HG02852 (cell line): Measurements from ENCODE around the gene INTS15.

Experiments
- ATAC-seq: cut with Tn5 transposase; IDR thresholded peaks from one replicate; pipeline ENCODE4 v1.9.1; 2021; ENCODE audit warnings: mild to moderate bottlenecking, moderate library complexity; ENCODE audit not compliant: unreplicated experiment

The INTS15 gene

DNA sequence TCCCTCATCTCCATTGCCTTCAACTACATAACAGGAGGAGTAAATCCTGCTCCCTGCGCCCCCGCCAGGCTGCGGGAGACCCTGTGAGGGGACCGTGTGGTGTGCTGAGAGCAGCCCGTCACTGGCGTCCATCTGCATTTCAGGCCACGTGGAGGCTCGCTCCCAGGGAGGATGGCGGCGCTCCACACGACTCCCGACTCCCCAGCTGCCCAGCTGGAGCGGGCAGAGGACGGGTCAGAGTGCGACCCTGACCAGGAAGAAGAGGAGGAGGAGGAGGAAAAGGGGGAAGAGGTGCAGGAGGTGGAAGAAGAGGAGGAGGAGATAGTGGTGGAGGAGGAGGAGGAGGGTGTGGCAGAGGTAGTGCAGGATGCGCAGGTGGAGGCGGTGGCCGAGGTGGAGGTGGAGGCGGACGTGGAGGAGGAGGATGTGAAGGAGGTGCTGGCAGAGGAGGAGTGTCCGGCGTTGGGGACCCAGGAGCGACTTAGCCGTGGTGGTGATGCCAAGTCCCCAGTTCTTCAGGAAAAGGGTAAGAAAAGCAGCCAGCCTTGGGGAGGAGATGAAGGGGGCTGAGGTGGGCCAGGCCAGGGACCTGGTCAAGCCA is 52.5 kb downstream of the INTS15 start:
- no peak for ATAC-seq

DNA sequence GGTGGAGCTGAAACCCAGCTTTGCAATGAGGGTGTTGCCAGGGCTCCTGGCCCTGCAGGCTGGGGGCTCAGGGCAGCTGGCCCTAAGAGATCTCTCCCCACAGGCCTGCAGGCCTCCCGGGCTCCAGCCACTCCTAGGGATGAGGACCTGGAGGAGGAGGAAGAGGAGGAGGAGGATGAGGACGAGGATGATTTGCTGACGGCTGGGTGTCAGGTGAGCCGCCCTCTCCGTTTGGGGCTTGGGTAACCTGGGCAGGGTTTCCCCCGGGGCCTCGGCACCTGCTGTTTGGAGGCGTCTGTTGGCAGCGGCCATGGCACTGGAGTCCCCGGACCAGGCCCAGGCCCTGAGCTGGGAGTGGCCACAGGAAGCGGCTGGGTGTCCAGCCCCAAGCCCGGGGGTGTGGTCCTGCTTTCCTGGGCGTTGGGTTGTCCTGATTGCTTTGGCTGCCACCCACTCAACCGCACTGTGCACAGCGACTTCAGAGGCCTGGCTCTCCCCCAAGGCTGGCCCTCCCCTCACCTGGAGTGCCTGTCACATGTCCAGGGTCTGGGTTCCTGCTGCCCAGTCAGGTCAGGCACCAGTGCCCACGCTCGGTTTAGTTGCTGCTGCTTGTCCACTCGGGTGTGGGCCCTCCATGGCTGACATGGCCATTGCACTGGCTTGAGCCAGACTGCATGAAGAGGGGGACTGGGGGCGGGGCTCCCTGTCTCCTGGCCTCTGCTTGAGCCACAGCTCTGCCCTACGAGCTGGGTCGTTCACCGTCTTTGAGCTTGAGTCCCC is 53.2 kb downstream of the INTS15 start:
- ATAC-seq = no peak

DNA sequence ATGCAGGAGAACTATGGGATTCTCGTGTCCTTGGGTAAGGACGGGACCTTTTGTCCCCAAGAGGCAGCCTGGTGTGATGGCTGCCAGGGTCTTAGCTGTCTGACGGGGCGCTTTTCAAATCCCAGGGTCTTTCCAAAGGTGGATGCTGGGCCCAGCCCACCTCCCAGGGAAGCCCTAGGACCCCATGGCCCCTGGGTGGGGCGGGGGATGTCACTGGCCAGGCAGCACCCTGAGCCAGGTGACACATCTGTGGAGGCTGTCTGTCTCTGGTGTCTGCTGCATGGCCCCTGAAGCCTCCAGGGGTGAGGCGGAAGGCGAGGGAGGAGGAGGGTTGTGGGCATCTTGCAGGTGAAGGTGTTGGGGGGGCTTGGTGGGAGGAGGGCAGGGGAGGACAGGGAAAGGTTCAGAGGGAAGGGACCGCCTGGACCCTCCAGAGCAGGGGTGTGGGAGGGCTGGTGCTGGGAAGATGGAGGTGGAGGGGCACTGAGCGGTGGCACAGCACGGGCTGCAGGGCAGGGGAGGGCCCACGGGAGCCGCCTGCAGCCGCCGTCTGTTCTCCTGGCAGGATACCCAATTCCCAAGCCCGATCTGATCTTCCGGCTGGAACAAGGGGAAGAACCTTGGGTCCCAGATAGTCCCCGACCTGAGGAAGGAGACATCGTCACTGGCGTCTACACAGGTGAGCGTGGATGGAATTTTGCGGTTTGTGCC is 54.2 kb downstream of the INTS15 start:
- no peak for ATAC-seq

DNA sequence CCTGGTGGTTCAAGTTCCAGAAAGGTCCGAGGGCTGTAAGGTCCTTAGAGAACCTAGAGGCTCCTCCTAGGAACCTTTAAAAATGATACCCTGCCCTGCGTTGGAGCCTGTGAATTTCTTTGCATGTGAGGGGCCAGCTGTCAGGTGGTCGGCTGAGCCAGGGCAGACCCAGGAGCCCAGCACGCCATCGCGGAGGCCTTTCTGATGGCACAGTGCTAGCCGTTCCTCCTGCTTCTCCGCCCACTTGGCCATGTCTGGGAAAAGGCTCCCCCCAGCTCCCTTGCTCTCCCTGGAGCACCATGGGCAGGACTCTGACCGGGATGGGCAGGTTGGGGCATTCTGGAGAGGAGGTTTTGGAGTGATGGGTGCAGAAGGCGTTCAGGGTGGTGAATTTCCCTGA is 54.9 kb downstream of the INTS15 start:
- no peak for ATAC-seq

DNA sequence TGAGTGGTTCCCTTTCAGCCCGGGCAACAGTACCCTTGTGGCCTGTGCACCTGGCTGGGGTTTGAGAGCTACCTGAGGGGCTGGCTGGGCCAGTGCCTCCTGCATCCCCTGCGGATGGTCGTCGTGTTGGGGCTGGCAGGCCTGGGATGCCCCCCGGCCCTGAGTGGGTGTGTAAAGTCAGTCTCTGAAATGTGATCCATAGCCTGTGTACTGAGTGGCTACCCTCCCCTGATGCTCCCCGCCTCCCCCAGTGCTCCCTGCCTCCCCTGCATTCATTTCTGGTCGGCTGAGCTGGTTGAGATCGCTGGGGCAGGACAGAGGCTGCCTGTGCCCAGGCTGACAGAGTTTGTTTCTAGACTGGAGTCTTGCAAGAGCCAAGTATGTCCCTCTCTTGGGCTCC is 56.6 kb downstream of the INTS15 start:
- ATAC-seq = no peak

DNA sequence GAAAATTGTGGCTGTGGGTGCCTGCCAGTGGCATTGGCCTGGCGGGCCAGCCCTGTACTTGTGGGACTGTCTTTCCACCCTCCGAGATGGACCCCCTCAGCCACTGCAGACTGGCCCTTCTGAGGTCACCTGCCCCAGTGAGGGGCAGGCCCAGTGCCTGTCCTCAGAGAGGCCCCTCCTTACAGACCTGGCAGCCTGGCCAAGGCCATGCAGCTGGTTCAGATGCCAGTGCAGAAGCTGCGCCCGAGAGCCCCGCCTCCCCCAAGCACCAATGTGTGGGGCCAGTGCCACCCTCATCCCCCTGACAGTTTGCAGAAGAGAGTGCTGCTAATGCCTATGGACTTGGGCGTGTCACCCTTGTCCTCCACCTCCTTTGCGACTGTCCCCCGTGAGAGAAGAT is 57.3 kb downstream of the INTS15 start:
- no peak for ATAC-seq

DNA sequence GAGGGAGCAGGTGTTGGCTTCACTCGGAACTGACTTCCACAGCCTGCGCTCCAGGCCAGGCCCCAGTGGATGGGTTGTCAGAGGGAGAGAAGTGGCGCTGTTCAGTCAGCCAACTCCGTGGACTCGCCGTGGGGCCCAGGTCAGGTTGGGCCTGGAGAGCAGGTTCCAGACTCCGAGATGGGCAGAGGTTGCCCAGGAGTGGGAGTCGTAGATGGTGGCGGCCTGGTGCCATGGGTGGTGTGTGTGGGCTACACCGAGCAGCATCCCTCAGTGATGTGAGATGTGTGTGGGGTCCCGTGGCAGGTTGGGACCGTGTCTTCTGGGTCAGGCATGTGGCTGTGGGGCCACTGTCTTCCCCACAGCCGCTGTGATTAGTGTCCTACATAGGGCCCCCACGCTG is 57.7 kb downstream of the INTS15 start:
- ATAC-seq = no peak

DNA sequence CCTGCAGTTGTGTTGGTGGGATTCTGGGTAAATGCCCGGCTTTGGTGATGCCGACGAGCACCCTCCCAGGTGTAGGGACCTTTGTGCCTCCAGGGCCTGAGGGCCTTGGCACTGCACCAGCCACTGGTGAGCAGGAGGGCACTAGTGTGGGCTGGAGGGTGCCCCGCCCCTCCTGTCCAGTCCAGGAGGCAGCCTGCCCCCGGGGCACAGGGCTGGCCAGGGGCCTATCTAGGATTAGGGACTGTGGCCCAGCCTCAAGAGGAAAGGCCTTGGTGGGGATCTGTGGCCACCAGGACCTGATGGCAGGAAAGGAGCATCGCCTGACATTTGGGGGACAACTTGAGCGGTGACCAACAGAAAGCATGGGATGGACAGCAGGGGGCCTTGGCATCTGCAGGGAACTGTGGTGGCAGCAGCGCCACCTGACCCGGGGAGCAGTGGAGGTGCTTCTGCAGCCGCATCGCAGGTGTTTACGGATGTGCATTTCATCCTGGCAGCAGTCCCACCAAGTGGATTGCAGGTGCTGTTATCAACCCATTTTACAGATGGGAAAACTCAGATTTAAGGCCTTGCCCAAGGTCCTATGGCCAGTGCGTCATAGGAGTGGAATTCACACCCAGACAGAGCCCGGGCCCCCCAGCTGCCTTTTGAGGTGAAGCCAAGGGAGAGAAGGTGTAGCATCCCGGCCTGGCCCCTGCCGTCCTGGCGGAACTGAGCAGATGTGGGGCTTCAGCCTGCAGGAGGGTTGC is 58.4 kb downstream of the INTS15 start:
- no peak for ATAC-seq

DNA sequence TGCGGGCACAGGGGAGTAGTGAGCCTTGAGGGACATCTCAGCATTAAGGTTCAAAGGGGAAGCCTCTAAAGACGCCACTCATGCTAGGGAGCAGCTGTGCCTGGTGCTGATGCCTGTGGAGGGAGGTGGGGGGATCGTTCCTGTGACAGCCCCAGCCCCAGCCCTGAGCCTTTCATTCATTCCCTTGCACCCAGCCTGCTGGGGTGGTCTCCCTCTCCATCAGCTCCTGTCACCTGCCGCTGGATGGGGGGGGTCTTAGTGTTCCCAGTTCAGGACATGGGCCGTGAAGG is 58.9 kb downstream of the INTS15 start:
- ATAC-seq = no peak

DNA sequence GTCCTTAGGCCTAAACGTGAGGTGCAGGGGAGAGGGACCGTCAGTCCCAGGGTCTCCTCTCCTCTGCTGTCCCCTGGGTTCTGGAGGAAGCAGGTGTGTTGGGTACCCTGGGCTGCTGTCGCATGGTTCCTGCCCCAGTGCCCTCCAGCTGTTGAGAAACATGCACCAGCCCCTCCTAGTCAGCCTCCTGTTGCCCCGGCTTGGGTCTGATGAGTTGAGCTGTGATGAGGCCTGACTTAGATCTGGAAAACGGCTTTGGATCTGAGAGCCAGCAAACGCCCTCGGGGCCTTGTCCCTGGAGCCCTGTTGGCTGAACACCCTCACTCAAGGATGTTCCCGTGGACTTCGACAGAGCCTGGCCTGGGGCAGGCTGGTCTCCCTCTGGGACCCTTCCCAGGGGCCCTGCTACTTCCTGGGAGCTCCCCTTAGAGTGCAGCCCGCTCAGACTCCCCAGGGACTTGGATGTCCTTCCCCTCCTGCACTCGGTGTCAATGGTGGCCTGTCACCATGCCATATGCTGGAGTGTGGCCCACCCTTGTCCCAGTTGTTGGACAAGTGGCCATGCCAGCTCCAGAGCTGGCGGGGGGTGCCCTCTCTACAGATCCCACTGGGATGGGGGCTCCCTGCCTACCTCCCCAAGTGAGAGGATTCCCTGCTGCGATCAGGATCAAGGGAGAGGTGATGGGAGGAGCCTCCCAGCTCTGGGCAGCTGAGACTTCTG is 59.6 kb downstream of the INTS15 start:
- ATAC-seq = no peak

DNA sequence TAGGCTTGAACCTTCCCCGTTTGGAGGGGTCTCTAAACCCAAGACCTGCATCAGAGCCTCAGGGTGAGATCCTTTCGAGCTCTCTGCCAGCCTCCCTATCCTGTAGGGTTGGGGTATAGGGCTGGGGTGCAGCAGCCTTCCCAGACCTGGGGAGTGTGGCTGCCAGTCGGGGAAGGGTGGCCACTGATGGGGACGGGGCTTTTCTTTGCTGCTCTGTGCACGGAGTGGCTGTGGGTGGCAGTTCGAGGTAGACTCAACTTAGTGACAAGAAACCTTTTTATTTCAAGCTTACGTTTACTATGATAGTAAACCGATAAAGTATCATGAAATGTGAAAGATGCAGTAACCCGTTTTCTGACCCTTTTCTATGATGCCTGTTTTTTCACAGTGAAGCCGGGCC is 60.3 kb downstream of the INTS15 start:
- ATAC-seq = no peak

DNA sequence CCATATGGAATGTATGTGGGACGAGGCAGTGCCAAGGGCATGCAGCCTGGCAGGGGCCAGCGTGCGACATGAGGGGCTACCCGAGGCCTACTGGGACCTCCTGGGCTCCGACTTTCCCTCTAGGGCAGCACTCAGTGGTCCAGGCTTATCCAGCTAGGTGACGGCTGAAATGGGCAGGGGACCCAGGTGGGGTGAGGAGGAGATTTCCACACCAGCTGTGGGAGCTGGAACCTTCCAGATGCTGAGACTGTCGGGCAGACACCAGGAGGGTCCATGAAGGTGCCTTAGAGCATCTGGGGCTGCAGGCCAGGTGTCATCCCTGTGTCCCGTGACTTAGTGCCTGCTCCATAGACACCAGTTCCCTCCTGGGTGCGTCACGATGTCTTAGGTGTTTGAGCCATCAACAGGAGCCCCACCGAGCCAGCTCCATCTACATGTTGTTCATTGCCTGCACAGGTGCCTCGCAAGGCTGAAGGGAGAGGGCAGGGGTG is 60.7 kb downstream of the INTS15 start:
- no peak for ATAC-seq

DNA sequence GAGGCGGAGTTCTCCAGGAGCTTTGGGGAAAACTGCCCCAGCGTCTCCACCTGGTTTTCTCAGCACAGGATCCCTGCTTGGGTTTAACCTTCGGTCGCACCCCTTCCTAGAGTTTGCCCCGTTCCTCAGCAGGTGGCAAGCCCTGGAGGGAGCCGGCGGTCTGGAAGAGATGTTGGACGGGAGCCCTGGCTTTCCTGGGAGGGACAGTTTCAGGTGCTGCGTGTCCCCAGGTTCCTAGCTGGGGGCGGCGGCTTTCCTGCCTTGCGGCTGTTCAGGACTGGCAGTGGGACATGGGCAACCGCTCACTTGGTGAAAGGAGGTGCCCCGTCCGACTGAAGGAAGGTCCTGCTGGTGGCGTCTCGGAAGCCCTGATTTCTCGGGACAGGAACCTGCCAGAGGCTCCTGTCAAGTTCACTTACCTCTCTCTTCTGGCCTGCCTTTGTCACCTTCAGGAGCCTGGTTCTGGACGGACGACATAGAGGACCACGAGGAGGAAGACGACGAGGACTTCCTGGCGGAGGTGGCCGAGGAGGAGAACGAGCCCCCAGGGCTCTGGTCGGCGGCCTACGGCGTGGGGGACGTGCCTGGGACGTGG is 62.1 kb downstream of the INTS15 start:
- no peak for ATAC-seq

DNA sequence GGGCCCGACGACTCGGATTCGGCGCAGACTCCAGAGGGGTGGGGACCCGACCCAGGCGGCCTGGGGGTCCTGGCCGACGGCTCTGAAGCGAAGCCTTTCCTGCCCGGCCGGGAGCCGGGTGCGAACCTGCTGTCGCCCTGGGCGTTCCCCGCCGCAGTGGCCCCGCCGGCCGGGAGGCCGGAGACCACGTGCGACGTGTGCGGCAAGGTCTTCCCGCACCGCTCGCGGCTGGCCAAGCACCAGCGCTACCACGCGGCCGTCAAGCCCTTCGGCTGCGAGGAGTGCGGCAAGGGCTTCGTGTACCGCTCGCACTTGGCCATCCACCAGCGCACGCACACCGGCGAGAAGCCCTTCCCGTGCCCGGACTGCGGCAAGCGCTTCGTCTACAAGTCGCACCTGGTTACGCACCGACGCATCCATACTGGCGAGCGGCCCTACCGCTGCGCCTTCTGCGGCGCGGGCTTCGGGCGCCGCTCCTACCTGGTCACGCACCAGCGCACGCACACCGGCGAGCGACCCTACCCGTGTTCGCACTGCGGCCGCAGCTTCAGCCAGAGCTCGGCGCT is 62.7 kb downstream of the INTS15 start:
- ATAC-seq = no peak

DNA sequence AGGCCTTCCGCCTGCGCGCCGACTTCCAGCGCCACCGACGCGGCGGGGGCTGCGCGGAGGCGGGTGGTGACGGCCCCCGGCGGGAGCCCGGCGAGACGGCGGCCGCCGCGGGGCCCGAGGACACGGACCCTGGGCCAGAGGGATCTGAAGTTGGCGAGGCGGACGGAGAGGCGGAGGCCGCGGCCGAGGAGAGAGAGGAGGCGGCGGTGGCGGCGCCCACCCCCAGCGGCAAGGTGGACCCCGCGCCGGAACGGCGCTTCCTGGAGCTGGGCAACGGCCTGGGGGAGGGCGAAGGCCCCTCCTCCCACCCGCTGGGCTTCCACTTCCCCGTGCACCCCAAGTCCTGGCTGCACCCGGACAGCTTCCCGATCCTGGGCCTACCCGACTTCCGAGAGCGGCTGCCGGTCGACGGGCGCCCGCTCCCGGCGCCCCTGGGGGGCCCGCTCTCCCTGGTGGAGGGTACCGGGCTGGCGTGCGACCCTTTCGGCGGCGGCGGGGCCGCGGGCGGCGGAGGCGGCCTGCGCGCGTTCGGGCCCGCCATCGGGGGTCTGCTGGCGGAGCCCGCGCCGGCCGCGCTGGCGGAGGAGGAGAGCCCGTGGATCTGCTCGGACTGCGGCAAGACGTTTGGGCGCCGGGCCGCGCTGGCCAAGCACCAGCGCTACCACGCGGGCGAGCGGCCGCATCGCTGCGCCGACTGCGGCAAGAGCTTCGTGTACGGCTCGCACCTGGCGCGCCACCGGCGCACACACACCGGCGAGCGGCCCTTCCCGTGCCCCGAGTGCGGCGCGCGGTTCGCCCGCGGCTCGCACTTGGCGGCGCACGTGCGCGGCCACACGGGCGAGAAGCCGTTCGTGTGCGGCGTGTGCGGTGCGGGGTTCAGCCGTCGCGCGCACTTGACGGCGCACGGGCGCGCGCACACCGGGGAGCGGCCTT is 63.5 kb downstream of the INTS15 start:
- ATAC-seq = no peak

DNA sequence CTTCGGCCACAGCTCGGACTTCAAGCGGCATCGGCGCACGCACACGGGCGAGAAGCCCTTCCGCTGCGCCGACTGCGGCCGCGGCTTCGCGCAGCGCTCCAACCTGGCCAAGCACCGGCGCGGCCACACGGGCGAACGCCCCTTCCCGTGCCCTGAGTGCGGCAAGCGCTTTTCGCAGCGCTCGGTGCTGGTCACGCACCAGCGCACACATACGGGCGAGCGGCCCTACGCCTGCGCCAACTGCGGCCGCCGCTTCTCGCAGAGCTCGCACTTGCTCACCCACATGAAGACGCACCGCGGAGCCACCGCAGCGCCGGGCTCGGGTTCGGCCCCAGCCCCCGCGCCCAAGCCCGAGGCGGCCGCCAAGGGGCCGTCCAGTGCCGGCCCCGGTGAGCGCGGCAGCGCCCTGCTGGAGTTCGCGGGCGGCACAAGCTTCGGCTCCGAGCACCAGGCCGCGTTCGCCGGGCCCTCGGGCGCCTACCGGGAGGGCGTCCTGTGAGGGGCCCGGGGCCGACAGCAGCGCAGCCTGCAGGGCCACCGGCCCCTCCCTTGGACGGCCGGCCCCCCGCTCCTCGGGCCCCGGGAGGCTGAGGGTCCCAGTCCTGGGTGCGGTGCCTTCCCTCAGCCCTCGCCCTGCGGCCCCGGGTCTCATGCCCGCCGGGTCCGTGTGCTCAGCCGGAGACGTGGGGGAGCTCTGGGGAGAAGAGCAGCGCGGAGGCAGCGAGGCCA is 64.5 kb downstream of the INTS15 start:
- ATAC-seq = no peak

DNA sequence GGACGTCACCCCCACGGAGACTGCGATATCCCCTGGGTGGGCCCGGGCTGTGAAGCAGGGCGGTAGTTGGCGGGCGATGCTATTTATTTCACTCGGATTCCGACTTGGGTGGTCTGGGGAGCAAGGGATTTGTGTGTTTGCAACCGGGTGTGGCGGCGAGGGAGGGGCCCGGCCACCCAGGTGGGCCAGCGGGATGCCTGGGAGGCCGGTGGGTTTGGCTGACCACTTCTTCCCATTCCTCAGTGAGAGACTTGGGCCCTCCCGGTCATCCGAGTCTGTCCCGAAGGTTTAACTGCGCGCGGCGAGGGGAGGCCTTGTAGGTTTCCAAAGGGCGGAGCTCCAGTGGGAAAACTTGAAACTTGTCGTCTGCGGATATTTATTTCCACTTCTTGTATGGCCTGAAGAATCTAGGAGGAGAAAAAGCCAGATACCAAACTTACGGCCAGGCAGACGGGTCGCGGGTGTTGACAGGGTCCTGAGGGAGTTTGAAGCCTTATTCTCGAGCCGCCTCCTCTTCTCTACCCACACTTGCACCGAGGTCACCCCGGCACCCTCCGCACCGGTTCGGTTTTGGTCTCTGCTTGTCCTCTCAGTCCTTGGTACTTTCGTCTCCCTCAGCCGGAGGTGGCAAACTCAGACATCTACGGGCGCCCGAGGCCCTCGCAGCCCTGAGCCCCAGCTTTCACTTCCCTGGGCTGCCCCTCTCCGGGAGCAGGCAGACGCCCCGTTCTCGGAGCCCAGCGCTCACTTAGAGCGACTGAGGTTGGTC is 65.2 kb downstream of the INTS15 start:
- ATAC-seq = no peak
